DND-41 (cell line): ENCODE data around the gene OR2A25.

Experiments
- EZH2 ChIP-seq: IDR thresholded peaks from 3 replicates; pipeline ENCODE4 v1.6.1; 2012; ENCODE audit warnings: borderline replicate concordance, low read depth, mild to moderate bottlenecking, moderate library complexity, low read length, inconsistent platforms; ENCODE audit not compliant: severe bottlenecking
- TF ChIP-seq, protein P1 (sequence below): IDR thresholded peaks from 2 replicates; pipeline ENCODE4 v1.5.1; 2012; ENCODE audit warnings: borderline replicate concordance, low read length, moderate library complexity, mild to moderate bottlenecking; ENCODE audit not compliant: poor library complexity, severe bottlenecking; ENCODE audit errors: extremely low read depth

- TF ChIP-seq, protein P1, sequence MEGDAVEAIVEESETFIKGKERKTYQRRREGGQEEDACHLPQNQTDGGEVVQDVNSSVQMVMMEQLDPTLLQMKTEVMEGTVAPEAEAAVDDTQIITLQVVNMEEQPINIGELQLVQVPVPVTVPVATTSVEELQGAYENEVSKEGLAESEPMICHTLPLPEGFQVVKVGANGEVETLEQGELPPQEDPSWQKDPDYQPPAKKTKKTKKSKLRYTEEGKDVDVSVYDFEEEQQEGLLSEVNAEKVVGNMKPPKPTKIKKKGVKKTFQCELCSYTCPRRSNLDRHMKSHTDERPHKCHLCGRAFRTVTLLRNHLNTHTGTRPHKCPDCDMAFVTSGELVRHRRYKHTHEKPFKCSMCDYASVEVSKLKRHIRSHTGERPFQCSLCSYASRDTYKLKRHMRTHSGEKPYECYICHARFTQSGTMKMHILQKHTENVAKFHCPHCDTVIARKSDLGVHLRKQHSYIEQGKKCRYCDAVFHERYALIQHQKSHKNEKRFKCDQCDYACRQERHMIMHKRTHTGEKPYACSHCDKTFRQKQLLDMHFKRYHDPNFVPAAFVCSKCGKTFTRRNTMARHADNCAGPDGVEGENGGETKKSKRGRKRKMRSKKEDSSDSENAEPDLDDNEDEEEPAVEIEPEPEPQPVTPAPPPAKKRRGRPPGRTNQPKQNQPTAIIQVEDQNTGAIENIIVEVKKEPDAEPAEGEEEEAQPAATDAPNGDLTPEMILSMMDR: no peak
- TF ChIP-seq EZH2: no peak
Measured at GRCh38 chr7:144085978-144086377, 16.4 kb downstream of the OR2A25 start, which contains the start of gene OR2A12.
